HEK293 (cell line): ENCODE measurements around the gene CCDC27.

Source experiments
- ZNF549 ChIP-seq: fragments of 450-650 bp; IDR thresholded peaks from 2 replicates; pipeline ENCODE4 v1.5.1; 2018; ENCODE audit warnings: missing biosample characterization, missing genetic modification characterization, mild to moderate bottlenecking, inconsistent platforms, moderate library complexity
- ZSCAN18 ChIP-seq: fragments of 450-650 bp; formaldehyde crosslinking; IDR thresholded peaks from 2 replicates; pipeline ENCODE4 v1.5.1; 2016; ENCODE audit warnings: missing biosample characterization, missing genetic modification characterization

GRCh38 chr1:3796215-3797061, 44.2 kb downstream of the CCDC27 start, which contains the start of gene LRRC47:
- TF ChIP-seq ZSCAN18, result no peak
- no peak for TF ChIP-seq ZNF549 (tag by site-specific recombination)
